Measurements from ENCODE around the gene IMPA2.
"Not testable (repeated sequence)": the region's sequence is repeated elsewhere in the genome, so short reads cannot be mapped to it uniquely, and the experiment has no call there.

Gene IMPA2

DNA sequence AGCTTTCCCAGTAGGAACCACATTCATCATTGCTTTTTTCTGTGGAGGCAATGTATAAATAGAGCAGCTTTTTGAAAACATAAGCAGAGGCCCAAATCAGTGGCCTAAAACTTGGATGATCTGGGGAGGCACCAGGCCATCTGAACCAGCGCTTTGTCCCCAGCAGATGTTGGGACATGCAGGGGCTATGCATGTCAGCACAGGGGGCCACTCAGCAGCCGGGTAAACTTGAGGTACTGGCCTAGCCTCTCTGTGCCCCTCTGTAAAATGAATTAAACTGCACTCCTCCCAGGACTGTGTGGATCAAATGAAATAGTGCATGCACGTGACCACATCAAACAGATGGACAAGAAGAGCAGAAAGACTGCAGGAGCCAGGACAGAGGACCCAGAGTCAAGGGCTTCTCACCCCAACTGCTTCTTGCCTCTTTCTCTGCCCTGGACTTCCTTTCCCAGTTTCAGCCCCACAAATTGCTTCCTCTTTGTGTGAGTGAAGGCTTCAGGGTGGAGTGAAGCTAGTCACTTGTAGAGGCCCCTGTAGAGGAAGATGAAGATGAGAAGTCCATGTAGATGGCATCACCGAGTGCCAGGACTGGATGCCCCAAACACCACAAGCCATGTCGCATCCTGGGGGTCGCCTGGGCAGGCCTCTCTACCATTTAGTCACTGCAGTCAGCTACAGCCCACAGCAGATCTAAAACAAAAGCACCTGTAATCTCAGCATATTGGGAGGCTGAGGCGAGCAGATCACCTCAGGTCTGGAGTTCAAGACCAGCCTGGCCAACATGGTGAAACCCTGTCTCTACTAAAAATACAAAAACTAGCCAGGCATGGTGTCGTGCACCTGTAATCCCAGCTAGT lies 53.2 kb downstream of the IMPA2 start:
- Histone ChIP-seq H3K4me1 (ENCODE audit: control insufficient read depth, low read depth, low read length) (peaks cover 7% of the 10 kb centered on the region), H3K9me3 (ENCODE audit: control insufficient read depth, low read depth, low read length) (no peaks in the 10 kb centered on the region), H3K27me3 (ENCODE audit: control insufficient read depth, insufficient read depth, low read length) (peaks cover 21% of the 10 kb centered on the region), H3K36me3 (ENCODE audit: control insufficient read depth, low read depth, low read length) (peaks cover 23% of the 10 kb centered on the region), H3K4me3 (ENCODE audit: low read length) (no peak overlapping the region), H3K27ac (ENCODE audit: low read length) (no peak overlapping the region), H3K9ac (ENCODE audit: low read length) (no peak overlapping the region)

DNA sequence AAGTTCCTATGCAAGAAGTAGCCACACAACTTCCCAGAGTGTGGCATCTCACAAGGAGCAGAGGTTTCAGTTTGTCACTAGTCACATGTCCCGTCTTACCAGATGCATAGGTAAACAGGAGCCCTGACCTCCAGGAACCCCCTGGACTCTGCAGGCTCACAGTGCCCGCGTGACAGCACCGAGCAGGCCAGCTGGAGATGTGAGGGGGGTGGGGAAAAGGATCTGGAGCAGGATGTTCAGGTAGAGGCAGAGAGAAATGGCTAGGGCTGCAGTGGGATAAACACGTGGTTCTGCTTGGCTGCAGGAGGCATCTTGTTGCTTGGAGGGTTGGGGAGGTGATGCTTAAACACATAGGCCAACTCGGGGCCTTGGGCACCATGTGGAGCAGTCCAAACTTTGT lies 54.2 kb downstream of the IMPA2 start:
- peaks cover 14% of the 10 kb centered on the region for H3K36me3 ChIP-seq (ENCODE audit: control insufficient read depth, low read depth, low read length)
- peaks cover 21% of the 10 kb centered on the region for H3K27me3 ChIP-seq (ENCODE audit: control insufficient read depth, insufficient read depth, low read length)
- H3K9me3 ChIP-seq (ENCODE audit: control insufficient read depth, low read depth, low read length), result no peaks in the 10 kb centered on the region
- peaks cover 7% of the 10 kb centered on the region for H3K4me1 ChIP-seq (ENCODE audit: control insufficient read depth, low read depth, low read length)
- no peak overlapping the region for H3K9ac ChIP-seq (ENCODE audit: low read length)
- no peak overlapping the region for H3K4me3 ChIP-seq (ENCODE audit: low read length)
- H3K27ac ChIP-seq (ENCODE audit: low read length), result no peak overlapping the region

DNA sequence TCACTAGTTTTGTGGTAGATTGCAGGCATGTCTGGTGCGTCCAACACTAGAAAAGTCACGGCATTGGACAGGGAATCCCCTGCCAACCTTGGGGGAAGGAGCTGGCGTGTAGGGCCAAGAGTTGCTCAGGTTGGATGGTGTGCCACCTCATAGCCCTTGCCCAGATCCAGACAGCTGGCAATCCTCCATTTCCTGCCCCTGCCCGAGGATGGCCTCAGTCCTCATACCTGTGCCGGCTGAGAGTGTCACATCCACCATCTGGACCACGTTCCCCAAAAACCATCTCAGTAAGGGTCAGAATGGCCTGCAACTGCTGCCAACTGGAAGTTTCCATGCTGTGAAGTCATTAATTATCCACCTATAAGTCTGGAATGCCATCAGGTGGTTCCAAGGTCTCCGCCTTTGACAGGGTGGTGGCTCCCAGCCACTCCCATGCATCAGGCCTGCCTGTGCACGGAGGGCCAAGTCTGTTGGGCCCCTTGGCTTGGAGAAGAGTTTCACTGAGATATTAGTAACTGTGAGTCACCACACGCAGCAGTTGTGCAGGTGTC lies 55.0 kb downstream of the IMPA2 start:
- Histone ChIP-seq H3K36me3 (ENCODE audit: control insufficient read depth, low read depth, low read length) (peaks cover 6% of the 10 kb centered on the region), H3K9me3 (ENCODE audit: control insufficient read depth, low read depth, low read length) (no peaks in the 10 kb centered on the region), H3K9ac (ENCODE audit: low read length) (no peak overlapping the region), H3K4me1 (ENCODE audit: control insufficient read depth, low read depth, low read length) (peaks cover 7% of the 10 kb centered on the region), H3K27ac (ENCODE audit: low read length) (no peak overlapping the region), H3K4me3 (ENCODE audit: low read length) (no peak overlapping the region), H3K27me3 (ENCODE audit: control insufficient read depth, insufficient read depth, low read length) (peaks cover 21% of the 10 kb centered on the region)

DNA sequence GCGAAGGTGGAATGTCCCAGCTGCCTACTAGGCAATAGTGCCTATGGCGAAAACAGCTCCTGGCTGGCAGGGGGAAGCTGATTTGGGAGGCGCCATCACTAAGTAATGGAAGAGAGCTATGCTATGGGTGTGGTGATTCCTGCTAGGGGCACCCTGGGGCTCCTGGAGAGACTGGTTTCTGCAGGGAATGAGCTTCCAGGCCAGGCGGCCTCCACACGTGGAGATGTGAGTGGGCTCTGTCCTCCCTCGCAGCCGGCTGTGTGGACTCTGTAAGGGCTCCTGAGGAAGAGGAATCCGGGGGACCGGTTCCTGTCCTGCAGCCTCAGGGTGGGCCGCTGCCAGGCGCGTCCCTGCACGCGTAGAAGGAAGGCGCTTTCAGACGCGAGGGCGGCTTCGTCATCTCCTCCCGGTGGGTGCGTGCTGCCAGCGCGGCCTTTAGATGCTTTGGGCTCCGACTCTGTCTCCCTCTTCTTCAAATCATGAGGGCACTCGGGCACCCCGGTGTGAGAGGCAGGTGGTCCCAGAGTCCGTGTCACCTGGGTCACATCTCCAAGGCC lies 56.9 kb downstream of the IMPA2 start:
- Histone ChIP-seq H3K9me3 (ENCODE audit: control insufficient read depth, low read depth, low read length) (no peaks in the 10 kb centered on the region), H3K36me3 (ENCODE audit: control insufficient read depth, low read depth, low read length) (no peaks in the 10 kb centered on the region), H3K4me1 (ENCODE audit: control insufficient read depth, low read depth, low read length) (peaks cover 6% of the 10 kb centered on the region), H3K27ac (ENCODE audit: low read length) (no peak overlapping the region), H3K9ac (ENCODE audit: low read length) (peak overlapping the region; percentile 21), H3K27me3 (ENCODE audit: control insufficient read depth, insufficient read depth, low read length) (peaks cover 21% of the 10 kb centered on the region), H3K4me3 (ENCODE audit: low read length) (peak overlapping the region; percentile 72)

DNA sequence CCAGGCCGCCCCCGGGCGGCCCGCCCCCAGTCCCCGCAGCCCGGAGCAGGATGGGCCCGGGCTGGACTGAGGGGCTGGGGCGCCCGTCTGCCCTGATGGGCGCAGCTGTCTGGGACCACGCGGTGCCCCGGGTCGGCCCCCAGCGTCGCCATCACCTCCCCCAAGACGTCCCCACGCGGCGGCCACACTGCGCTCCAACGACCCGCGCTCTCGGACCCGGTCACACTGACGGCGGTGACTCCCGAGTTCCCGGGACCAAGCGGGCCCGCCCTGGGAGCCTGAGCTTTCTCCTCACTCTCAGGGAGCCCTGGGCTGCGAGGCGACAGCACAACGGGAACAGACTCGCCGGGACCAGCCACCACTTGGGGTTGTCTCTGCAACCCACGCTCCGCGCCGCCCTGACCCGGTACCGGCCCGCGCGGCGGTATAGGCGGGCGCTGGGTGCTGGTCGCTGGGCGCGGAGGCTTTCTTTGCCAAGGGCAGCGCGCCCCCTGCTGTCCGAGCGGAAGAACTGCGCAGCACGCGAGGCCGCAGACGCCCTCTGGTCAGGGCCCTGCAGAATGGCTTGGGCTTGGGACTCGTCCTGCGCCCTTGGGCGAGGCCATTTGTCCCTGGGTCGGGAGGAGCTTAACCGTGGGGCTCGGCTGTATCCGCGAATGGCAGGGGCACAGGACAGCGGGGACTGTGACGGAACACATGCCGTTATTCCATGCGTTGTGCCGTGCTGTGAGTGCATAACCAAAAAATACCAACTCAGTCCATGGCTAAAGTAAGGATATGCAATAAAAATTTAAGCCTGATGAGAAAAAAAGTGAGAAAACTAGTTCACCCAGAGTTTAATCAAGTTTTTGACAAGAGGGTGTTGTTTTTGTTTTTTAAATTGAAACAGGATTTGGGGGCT lies 57.6 kb downstream of the IMPA2 start:
- Histone ChIP-seq H3K27ac (ENCODE audit: low read length) (no peak overlapping the region), H3K36me3 (ENCODE audit: control insufficient read depth, low read depth, low read length) (no peaks in the 10 kb centered on the region), H3K27me3 (ENCODE audit: control insufficient read depth, insufficient read depth, low read length) (peaks cover 21% of the 10 kb centered on the region), H3K9ac (ENCODE audit: low read length) (peak overlapping the region; percentile 21), H3K4me1 (ENCODE audit: control insufficient read depth, low read depth, low read length) (no peaks in the 10 kb centered on the region), H3K4me3 (ENCODE audit: low read length) (peak overlapping the region; percentile 72), H3K9me3 (ENCODE audit: control insufficient read depth, low read depth, low read length) (no peaks in the 10 kb centered on the region)

DNA sequence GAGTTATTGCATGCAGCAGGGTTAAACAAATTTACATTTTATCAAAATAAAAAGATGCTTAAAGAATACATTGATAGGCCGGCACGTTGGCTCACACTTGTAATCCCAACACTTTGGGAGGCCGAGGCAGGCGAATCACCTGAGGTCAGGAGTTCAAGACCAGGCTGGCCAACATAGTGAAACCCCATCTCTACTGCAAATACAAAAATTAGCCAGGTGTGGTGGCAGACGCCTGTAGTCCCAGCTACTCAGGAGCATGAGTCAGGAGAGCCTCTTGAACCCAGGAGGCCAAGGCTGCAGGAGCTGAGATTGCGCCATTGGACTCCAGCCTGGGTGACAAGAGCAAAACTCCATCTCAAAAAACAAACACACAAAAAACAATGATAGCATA lies 58.2 kb downstream of the IMPA2 start:
- not testable (repeated sequence) for H3K9ac ChIP-seq (ENCODE audit: low read length); H3K4me1 ChIP-seq (ENCODE audit: control insufficient read depth, low read depth, low read length); H3K27ac ChIP-seq (ENCODE audit: low read length); H3K36me3 ChIP-seq (ENCODE audit: control insufficient read depth, low read depth, low read length); H3K9me3 ChIP-seq (ENCODE audit: control insufficient read depth, low read depth, low read length)
- Histone ChIP-seq H3K27me3 (ENCODE audit: control insufficient read depth, insufficient read depth, low read length) (peaks cover 21% of the 10 kb centered on the region), H3K4me3 (ENCODE audit: low read length) (peak overlapping the region; percentile 72)

DNA sequence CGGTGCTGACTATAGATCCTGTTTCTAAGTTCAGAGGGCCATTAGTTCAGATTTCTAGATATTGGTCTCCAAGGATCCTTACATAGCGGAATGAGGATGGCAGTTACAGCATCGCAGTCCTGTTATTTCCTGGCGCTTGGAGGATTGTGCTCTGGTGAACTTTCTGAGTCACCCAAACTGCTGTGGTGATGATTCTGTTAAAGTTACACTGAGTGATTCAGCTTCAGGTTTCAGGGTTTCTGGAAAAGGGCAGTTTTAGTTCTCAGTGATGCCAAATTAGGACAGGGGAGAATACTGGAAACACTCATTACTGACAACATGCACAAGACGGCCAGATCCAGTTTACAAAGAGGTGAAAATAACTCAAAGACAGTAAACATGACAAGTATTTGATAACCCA lies 60.3 kb downstream of the IMPA2 start:
- Histone ChIP-seq H3K36me3 (ENCODE audit: control insufficient read depth, low read depth, low read length) (no peaks in the 10 kb centered on the region), H3K9ac (ENCODE audit: low read length) (no peak overlapping the region), H3K4me1 (ENCODE audit: control insufficient read depth, low read depth, low read length) (no peaks in the 10 kb centered on the region), H3K27ac (ENCODE audit: low read length) (no peak overlapping the region), H3K9me3 (ENCODE audit: control insufficient read depth, low read depth, low read length) (no peaks in the 10 kb centered on the region), H3K27me3 (ENCODE audit: control insufficient read depth, insufficient read depth, low read length) (peaks cover 21% of the 10 kb centered on the region), H3K4me3 (ENCODE audit: low read length) (no peak overlapping the region)

DNA sequence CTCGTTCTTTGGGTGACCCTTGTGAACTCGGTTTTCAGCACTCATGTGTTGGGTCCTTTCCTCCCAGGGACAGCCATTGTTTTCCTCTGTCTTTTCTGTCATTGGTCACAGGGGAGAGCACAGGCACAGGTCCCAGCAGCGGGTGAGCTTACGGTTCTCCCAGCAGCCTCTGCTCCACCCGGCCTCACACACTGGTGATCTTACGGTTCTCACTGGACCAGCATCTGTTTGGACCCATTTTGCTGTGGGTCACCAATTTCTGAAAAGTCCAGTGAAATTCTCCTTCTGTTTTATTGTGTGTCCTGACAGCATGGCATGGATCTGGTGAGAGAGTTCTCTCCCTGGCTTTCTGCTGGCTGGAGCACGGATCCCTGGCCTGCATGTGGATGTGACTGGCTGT lies 62.5 kb downstream of the IMPA2 start:
- H3K27me3 ChIP-seq (ENCODE audit: control insufficient read depth, insufficient read depth, low read length), result peaks cover 4% of the 10 kb centered on the region
- H3K9me3 ChIP-seq (ENCODE audit: control insufficient read depth, low read depth, low read length), result no peaks in the 10 kb centered on the region
- H3K9ac ChIP-seq (ENCODE audit: low read length), result no peak overlapping the region
- no peaks in the 10 kb centered on the region for H3K36me3 ChIP-seq (ENCODE audit: control insufficient read depth, low read depth, low read length)
- no peaks in the 10 kb centered on the region for H3K4me1 ChIP-seq (ENCODE audit: control insufficient read depth, low read depth, low read length)
- H3K27ac ChIP-seq (ENCODE audit: low read length), result no peak overlapping the region
- no peak overlapping the region for H3K4me3 ChIP-seq (ENCODE audit: low read length)

DNA sequence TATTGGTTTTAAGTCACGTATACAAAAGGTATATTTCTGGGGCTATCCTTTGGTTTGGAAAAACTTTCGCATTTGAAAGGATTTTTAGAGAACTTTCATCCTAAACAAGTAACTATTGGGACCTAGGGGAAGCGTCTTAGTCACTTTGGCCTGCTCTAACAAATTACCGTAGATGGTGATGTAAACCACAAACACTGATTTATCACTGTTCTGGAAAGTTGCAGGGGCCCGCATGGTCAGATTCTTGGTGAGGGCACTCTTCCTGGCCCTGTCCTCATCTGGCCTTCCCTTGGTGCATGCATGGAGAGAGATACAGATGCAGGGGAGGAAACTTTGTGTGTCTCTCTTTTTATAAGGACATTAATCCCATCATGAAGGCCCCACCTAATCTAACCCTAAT lies 63.3 kb downstream of the IMPA2 start:
- Histone ChIP-seq H3K27ac (ENCODE audit: low read length) (no peak overlapping the region), H3K4me3 (ENCODE audit: low read length) (no peak overlapping the region), H3K9ac (ENCODE audit: low read length) (no peak overlapping the region), H3K4me1 (ENCODE audit: control insufficient read depth, low read depth, low read length) (no peaks in the 10 kb centered on the region), H3K27me3 (ENCODE audit: control insufficient read depth, insufficient read depth, low read length) (no peaks in the 10 kb centered on the region), H3K9me3 (ENCODE audit: control insufficient read depth, low read depth, low read length) (no peaks in the 10 kb centered on the region), H3K36me3 (ENCODE audit: control insufficient read depth, low read depth, low read length) (no peaks in the 10 kb centered on the region)

DNA sequence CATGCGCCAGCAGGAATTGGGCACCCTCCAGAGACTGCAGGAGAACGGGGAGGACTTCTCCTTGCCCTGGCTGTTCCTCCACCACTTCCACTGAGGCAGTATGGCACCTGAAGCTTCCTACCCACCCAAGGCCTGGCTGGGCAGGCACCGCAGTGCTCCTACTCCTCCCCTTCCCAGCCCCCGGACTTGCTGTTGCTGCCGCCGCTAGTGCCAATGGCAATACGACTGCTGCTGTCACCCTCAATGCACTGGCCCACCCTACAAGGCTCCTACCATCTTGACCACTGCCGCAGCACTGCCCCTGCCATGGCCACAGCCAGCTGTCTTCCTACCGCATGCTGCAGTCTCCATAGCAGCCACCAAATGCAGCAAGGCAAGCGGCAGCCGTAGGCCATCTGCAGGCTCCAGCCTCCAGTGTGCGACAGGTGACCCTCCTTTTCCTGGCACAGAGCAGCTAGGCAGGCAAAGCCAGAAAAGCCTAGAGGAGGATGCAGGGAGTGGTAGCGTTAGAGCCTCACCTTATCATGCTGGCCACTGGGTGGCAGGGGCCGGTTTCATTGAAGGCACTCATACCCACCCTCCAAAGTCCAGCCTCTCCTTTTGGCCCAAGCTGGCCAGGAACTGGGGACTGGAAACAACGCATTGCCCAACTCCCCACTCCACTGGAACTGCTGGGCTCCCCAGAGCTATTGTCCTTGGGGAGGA lies 64.9 kb downstream of the IMPA2 start:
- Histone ChIP-seq H3K9ac (ENCODE audit: low read length) (no peak overlapping the region), H3K4me1 (ENCODE audit: control insufficient read depth, low read depth, low read length) (no peaks in the 10 kb centered on the region), H3K9me3 (ENCODE audit: control insufficient read depth, low read depth, low read length) (no peaks in the 10 kb centered on the region), H3K4me3 (ENCODE audit: low read length) (no peak overlapping the region), H3K27ac (ENCODE audit: low read length) (no peak overlapping the region), H3K27me3 (ENCODE audit: control insufficient read depth, insufficient read depth, low read length) (no peaks in the 10 kb centered on the region), H3K36me3 (ENCODE audit: control insufficient read depth, low read depth, low read length) (no peaks in the 10 kb centered on the region)
